OCI-M1 (cell line): ENCODE results near the gene PDLIM5.
"Not testable (repeated sequence)": the region's sequence is repeated elsewhere in the genome, so short reads cannot be mapped to it uniquely, and the experiment has no call there.

Experiments used
- DNase-seq: peaks from one replicate; lab custom pipeline; 2025; lab: John Stamatoyannopoulos, UW

PDLIM5 gene

GRCh38 chr4:94462572-94462971 lies 10.8 kb downstream of the PDLIM5 start:
- DNase-seq: no peak

DNA sequence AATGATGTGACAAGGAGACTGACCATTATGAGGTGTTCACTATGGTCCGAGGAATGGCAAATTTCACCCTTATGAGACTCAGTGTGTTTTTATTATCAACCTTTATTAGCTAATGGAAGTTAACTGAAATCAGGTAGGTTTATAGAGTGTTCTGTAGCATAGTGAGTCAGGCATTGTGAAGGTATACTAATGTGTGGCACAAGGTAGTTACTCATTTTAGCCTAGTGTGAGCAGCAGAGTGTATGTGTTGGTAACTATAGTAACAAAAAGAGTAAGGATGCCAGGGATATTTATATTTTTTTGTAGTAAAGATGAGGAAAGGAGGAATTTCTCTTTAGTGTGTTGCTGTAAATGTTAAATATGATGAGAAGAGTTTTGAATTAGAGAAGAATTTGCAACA lies 12.0 kb downstream of the PDLIM5 start:
- DNase-seq: no peak

DNA sequence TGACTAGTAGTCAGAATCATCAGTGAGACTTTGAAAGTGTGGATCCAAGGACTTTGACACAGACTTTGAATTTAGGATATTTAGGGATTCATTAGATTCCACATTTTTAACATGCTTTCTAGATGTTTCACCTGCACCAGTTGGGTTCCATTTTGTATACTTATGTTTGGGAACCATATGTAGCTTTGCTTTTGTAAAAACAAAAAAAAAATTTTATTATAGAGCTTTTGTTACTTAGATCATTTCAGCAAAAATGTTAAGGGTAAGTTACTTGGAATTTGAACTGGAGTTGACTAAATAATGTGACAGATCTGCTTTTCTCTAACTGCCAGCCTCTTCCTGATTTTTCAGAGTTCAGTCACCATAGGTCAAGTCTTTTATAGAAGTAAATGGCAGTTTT lies 14.6 kb downstream of the PDLIM5 start:
- DNase-seq: no peak

- DNase-seq: no peak
Observed at GRCh38 chr4:94466923-94467322, 15.2 kb downstream of the PDLIM5 start.

GRCh38 chr4:94468093-94468769 lies 16.5 kb downstream of the PDLIM5 start:
- DNase-seq: no peak

DNA sequence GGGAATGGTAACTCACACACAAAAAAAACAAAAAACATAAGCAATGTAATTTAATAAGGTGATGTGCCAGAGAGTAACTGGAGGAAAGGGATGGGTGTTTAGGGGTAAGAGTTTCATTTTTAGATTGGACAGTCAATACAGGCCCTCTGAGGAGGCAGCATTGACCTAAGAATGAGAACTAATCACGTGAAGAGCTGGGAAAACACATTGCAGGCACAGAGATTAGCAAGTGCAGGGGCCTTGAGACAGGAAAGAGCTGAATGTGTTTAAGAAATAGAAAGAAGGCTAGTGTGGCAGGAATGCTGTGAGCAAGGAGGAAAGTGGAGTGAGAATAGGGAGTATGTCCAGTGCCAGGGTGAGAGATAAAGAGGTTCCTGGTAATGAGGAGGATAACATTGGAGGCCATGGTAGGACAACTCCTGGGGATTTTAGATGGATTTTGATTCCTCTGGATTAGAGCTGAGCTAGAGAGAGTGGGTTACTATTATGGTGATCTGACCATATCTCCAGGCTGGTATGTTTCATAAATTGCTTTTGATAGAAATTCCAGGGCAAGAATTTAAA lies 17.6 kb downstream of the PDLIM5 start:
- DNase-seq: peak; percentile 73

GRCh38 chr4:94470132-94470531 lies 18.4 kb downstream of the PDLIM5 start:
- DNase-seq: no peak

GRCh38 chr4:94470782-94471181 lies 19.0 kb downstream of the PDLIM5 start:
- DNase-seq: not testable (repeated sequence)

- DNase-seq: no peak
Observed at GRCh38 chr4:94472056-94472826, 20.5 kb downstream of the PDLIM5 start.

DNA sequence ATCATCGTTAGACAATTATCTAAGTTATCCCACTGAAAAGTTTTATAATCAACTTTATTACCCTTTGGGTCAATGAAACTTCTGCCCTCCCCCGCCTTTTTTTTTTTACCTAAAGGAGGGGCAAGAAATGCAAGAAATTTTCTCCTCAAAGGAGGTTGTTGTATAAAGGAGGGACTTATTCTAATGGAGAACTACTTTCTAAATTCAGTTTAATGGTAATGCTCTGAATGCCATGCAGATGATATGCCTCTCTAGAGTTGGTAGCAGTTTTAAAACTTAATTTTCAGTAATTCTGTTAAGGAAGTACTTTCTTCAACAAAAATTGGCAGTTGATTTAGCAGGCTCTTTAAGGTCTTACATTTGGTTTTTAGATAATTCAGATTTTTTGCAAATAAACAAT lies 23.3 kb downstream of the PDLIM5 start:
- DNase-seq: no peak

DNA sequence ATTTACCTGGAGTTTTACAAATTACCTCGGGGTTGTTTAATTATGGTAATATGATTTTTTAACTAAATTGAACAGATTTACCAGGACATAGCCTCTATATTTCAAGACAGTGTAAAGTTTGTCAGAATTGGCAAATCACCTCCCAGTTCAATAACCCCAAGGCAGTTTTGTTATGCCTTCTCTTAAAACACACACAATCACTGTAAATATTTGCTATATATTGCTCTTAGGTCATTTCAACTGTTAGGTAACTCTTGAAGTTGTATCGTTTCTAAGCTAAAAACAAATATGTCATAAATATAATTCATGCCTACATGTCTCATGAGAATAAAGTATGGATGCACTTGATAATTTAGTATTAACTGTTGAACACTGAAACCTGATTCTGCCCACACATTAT lies 24.1 kb downstream of the PDLIM5 start:
- DNase-seq: no peak

DNA sequence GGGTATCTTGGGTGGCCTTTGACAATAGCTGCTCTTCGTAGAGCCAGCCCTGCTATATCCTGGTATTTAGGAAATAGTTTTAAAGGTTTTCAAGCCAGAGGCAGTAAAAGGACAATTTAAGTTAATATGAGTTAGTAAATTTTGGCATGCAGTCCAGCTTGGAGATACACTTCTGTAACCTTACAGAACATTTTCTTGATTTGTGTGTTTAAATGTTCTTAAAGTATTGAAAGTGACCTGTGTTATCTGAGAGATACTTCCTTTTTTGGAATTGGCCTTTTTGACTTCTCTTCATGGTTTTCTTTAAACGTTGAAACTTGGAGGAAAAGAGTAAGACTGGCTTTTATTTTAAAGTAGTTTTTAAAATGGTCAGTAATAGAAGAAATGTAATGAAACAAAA lies 25.5 kb downstream of the PDLIM5 start:
- peak; percentile 71 for DNase-seq

GRCh38 chr4:94478805-94479204 lies 27.1 kb downstream of the PDLIM5 start:
- not testable (repeated sequence) for DNase-seq

- DNase-seq: no peak
Observed at GRCh38 chr4:94479358-94480141, 27.8 kb downstream of the PDLIM5 start.

- peak; percentile 24 for DNase-seq
Observed at GRCh38 chr4:94480362-94480951, 28.7 kb downstream of the PDLIM5 start.

GRCh38 chr4:94483895-94484294 lies 32.2 kb downstream of the PDLIM5 start:
- DNase-seq: peak; percentile 35

GRCh38 chr4:94484818-94485217 lies 33.1 kb downstream of the PDLIM5 start:
- peak; percentile 69 for DNase-seq

DNA sequence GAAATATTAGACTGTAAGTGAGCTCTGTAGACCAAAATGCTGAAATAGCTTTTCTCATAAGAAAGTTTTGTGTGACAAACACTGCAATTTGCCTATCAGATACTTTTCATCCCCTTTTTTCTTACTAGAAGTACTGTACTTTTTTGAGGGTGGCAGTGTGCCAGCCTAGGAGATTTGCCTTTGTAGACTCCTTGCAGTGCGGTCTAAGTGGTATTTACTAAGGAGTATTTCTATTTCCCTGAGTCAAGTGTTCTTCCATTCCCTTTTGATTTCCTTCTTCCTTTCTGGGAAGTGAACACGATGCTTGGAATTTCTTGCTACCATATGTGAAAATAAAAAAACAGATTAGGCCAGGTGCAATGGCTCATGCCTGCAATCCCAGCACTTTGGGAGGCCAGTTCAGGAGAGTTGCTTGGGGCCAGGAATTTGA lies 34.6 kb downstream of the PDLIM5 start:
- no peak for DNase-seq

GRCh38 chr4:94488670-94489069 lies 36.9 kb downstream of the PDLIM5 start:
- DNase-seq: no peak

GRCh38 chr4:94489098-94489497 lies 37.4 kb downstream of the PDLIM5 start:
- no peak for DNase-seq

GRCh38 chr4:94490437-94490836 lies 38.7 kb downstream of the PDLIM5 start:
- DNase-seq: no peak

GRCh38 chr4:94491322-94491721 lies 39.6 kb downstream of the PDLIM5 start:
- no peak for DNase-seq
